ENCODE results near the gene FADS3.
A peak's percentile ranks its signal among the peaks of the same experiment; 100 is the strongest.

The FADS3 gene

DNA sequence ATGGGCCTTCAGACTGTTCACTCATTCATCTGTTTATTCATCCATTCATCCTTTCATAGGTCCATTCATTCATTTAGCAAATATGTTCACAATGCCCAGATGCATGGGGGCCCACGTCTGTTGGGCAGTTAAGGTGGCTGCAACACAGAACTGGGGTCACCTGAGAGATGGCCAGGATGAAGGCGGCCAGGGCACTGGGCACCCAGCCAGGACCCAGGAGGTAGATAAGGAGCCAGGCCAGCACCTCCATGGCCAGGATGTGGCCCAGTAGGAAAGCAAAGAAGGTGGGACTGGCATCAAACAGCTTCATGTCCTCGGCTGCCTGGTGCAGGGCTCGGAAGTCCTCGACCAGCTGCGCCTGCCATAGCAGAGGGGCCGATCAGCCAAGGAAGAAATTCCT, 12.2 kb downstream of the FADS3 start:
- DNase-seq (ENCODE audit: low spot score), result no peak

GRCh38 chr11:61875698-61876097, 15.6 kb downstream of the FADS3 start:
- no peak for DNase-seq (ENCODE audit: low spot score)

- DNase-seq (ENCODE audit: low spot score), result no peak
These were observed 16.5 kb downstream of the FADS3 start for GRCh38 chr11:61874853-61875252.

DNA sequence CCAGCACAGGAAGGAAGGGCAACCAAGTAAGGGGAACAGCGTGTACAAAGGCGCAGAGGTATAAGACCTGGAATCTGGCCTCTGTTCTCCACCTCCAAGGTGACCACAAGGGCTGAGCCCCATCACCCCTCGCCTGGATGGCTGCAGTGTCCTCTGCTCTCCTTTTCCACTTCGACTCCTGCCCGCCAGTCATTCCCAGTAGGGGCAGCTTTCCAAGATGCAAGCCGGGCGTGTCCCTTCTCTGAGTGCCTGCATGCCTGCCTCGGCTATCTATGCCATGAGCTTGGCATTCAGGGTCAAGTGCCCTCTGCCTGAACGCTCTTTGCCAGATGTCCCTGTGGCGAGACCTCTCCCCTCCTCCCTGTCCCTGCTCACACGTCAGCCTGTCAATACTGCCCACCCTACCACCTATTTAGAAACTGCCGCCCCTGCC, 17.0 kb downstream of the FADS3 start:
- no peak for DNase-seq (ENCODE audit: low spot score)

- DNase-seq (ENCODE audit: low spot score), result no peak
These were observed 17.6 kb downstream of the FADS3 start for GRCh38 chr11:61873588-61874376.

DNA sequence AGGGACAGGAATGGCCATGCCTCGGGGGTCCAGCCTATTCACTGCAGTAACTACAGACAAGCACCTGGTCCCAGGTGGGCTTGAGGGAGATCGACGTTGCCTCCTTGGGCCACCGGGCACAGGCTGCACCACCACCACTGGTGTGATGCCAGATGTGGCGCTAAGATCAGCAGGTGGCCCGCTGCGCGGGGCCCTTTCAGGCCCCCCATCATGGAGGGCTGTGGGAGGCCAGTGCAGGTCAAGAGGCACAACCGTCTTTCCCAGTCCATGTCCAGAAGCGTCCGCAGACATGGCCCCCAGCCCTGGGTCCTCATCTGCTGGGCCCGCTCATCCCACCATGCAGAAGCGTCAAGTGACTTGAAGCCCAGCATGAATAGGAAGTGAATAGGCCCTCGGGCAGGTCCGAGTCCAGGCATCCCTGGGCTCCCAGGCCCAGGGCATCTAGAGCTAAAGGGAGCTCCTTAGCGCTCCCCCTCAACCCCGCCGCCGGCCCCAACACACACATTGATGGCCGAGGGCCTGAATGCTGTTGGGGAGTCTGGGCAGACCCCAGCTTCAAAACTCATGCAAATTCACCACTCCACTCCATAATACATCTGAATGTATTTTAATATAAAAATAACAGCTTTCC, 18.3 kb downstream of the FADS3 start:
- no peak for DNase-seq (ENCODE audit: low spot score)

DNA sequence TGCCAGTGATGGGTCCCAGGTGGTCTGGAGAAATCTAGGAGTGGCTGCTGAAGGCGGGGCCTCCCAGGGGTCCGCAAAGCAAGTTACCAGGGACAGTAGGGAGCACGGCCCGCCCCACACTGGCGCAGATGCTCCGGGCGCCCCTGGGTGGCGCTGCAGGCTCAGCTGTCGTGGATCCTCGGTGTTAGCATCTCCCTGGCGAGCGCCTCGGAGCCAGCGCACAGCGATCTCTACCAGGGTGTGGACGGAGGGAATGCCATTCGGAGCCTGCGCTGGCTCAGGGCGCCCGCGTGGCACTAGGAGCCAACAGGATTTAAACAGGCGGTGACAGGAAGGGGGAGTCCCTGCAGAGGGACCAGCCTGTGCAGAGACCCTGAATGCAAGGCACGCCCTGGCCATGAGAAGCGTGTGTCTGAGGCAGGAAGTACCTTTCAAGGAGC, 20.2 kb downstream of the FADS3 start:
- peak; percentile 79 for DNase-seq (ENCODE audit: low spot score)

DNA sequence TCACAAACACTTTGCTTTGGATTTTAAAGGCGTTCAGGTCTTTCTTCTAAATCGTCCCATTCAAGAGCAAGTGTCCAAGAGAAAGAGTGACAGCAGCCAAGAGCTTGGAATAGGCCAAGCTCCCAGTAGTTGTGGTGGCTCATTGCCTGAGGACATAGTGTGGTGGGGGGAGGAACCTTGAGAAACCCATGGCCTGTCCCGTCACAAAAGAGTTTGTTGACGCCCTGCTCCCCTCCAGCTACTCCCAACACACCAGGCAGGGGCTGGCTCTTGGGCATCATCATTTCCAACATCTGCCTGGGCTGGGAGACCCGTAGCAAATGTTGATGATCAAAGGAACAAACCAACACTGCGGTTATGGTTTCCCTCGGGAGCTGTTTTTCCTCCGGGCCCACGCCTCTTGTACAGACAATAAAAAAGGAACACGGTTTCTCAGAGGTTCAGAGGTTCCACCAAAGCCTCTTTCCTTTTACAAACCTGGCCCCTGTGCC, 20.8 kb downstream of the FADS3 start:
- DNase-seq (ENCODE audit: low spot score), result no peak

GRCh38 chr11:61869708-61870451, 21.5 kb downstream of the FADS3 start:
- peak; percentile 48 for DNase-seq (ENCODE audit: low spot score)

- DNase-seq (ENCODE audit: low spot score), result no peak
These were observed 22.0 kb downstream of the FADS3 start for GRCh38 chr11:61869429-61869707.

- DNase-seq (ENCODE audit: low spot score), result no peak
These were observed 22.5 kb downstream of the FADS3 start for GRCh38 chr11:61868571-61869428.

DNA sequence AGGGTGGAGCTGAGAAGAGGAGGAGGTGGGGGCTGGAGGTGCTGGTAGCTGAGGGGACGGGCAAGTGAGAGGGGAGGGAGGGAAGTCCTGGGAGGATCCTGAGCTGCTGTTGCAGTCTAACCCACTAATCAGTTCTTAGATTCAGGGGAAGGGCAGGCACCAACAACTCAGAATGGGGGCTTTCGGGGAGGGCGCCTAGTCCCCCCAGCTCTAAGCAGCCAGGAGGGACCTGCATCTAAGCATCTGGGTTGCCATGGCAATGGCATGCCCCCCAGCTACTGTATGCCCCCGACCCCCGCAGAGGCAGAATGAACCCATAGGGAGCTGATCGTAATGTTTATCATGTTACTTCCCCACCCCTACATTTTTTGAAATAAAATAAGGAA, 24.4 kb downstream of the FADS3 start:
- no peak for DNase-seq (ENCODE audit: low spot score)

GRCh38 chr11:61866231-61866957, 25.0 kb downstream of the FADS3 start:
- DNase-seq (ENCODE audit: low spot score), result no peak

DNA sequence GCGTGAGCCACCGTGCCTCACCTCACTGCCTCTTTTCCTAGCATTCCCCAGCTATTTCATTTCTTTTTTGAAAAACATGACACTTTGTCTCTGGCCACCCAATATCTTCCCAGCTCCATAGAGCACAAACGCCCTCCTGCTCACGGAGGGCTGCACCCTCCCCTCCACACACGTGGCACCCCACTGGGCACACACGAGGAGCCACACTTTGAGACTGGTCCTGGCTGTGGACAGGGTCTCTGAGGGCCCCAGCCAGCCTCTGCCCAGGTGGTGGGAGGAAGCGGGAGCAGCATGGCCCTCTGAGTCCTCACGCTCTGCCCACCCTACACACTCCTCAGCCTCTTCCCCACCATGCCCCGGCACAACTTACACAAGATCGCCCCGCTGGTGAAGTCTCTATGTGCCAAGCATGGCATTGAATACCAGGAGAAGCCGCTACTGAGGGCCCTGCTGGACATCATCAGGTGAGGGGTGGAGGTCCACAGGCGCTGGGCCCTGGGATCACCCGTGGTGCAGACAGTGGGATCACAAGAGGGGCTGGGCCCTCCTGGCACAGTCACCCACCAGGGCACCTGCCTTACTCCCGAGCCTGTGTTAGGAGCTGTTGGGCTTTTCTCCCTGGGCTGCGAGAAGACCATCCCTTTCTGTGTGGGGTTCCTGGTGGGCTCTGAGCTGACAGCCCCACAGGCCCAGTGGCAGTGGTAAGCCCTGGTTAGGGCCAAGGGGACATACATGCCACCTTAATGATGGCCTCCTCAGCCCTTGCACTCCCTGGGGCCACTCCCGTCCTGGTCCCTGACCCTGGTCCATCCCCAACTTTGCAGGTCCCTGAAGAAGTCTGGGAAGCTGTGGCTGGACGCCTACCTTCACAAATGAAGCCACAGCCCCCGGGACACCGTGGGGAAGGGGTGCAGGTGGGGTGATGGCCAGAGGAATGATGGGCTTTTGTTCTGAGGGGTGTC, 26.2 kb downstream of the FADS3 start:
- no peak for DNase-seq (ENCODE audit: low spot score)

- DNase-seq (ENCODE audit: low spot score), result no peak
These were observed 27.7 kb downstream of the FADS3 start for GRCh38 chr11:61863548-61864081.

GRCh38 chr11:61862714-61863547, 28.4 kb downstream of the FADS3 start:
- no peak for DNase-seq (ENCODE audit: low spot score)

- no peak for DNase-seq (ENCODE audit: low spot score)
These were observed 29.7 kb downstream of the FADS3 start for GRCh38 chr11:61861634-61862033.

- peak; percentile 33 for DNase-seq (ENCODE audit: low spot score)
These were observed 31.1 kb downstream of the FADS3 start for GRCh38 chr11:61860054-61860903.

Measured in hematopoietic multipotent progenitor cell treated with erythropoietin and hydrocortisone succinate and interleukin-3 and kit ligand, for 15 days (in vitro differentiated cells).